Activated naive CD8-positive, alpha-beta T cell treated with anti-CD3 and anti-CD28 coated beads, Interleukin-2, amount 10 ng/mL, durations not matched to agents 7 days and 5 days (primary cell): ENCODE measurements around the gene SNRNP48. TPM values are rescaled to one million over a fixed set of nuclear protein-coding genes. Genes with fewer than 3 reads are reported as not detected.
A peak's percentile ranks its signal among the peaks of the same experiment; 100 is the strongest.

Experiments
- ATAC-seq: fragments of 150-1000 bp; cut with Tn5 transposase; one replicate; pipeline ENCODE4 v1.10.0; 2021; ENCODE audit warnings: low read depth, moderate library complexity
- POLR2A ChIA-PET: fragments of 350-600 bp; sonication (Branson Sonifier 250); formaldehyde crosslinking; loops from one replicate; lab custom pipeline; 2021; ENCODE audit warnings: antibody characterized with exemption; lab: Charles Lee
- DNase-seq: peaks from one replicate; pipeline ENCODE4 v3.0.0; 2021
- H3K27ac Mint-ChIP-seq: one replicate; pipeline ENCODE4 v1.8.0; 2022; ENCODE audit warnings: mild to moderate bottlenecking, mixed read lengths
- H3K27me3 Mint-ChIP-seq: one replicate; pipeline ENCODE4 v1.8.0; 2022; ENCODE audit warnings: mild to moderate bottlenecking, moderate library complexity, mixed read lengths
- H3K36me3 Mint-ChIP-seq: one replicate; pipeline ENCODE4 v1.8.0; 2021; ENCODE audit warnings: mild to moderate bottlenecking, mixed read lengths
- H3K4me1 Mint-ChIP-seq: one replicate; pipeline ENCODE4 v1.8.0; 2021; ENCODE audit warnings: mixed read lengths
- H3K4me3 Mint-ChIP-seq: one replicate; pipeline ENCODE4 v1.8.0; 2022; ENCODE audit warnings: mild to moderate bottlenecking, moderate library complexity, mixed read lengths
- H3K9me3 Mint-ChIP-seq: one replicate; pipeline ENCODE4 v1.8.0; 2021; ENCODE audit warnings: mixed read lengths
- total RNA-seq, 2 experiments: library from RNA; stranded (reverse); gene quantifications; one replicate each; pipeline ENCODE4 v1.2.3, GENCODE V29; 2021

Gene SNRNP48, protein sequence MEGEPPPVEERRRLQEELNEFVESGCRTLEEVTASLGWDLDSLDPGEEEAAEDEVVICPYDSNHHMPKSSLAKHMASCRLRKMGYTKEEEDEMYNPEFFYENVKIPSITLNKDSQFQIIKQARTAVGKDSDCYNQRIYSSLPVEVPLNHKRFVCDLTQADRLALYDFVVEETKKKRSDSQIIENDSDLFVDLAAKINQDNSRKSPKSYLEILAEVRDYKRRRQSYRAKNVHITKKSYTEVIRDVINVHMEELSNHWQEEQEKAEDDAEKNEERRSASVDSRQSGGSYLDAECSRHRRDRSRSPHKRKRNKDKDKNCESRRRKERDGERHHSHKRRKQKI
- total RNA-seq = 10 to 100 TPM; 19.8 to 21.6 TPM

DNA sequence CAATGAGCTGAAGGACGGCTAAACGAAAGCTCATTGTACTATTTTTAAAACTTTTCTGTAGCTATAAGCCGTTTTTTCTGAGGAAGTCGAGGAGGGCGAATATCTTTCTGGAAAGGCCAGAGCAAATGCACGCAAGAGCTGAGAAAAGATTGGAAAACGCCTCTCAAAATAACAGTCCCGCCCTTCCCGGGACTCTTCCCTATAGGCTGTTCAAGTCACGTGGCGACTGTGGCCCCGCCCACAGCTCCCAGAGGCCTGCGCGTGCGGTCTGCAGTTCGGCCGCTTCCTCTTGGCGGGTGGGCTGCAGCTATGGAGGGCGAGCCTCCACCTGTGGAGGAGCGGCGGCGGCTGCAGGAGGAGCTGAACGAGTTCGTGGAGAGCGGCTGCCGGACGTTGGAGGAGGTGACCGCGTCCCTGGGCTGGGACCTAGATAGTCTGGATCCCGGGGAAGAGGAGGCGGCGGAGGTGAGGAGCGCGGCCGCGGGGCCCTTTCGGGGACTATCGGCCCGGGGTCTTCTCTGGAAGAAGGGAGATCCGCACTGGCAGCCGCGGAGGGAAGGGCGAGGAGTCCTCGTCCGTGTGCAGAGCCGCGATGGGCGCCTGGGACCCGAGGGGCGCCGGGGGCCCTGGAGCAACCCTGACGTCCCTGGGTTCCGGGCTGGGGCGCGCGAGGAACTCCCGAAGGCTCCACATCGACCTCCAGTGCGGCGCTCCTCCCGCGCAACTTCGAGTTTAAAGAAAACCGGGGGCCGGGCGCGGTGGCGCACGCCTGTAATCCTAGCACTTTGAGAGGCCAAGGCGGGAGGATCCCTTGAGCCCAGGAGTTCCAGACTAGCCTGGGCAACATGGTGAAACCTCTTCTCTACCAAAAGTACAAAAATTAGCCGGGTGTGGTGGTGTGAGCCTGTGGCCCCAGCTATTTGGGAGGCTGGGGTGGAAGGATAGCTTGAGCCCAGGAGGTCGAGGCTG, at the start of gene SNRNP48:
Gene SNRNP48, plus strand, starts transcription at position 250 of the 969 bp plus-strand sequence. Its CDS starts 60 bp downstream, at position 310.
- Mint-ChIP-seq H3K4me1 (peaks cover 29% of the 10 kb centered on the region), H3K27ac (peak within 1 kb of the TSS; percentile 97), H3K4me3 (peak within 1 kb of the TSS; percentile 96), H3K36me3 (peaks cover 15% of the 10 kb centered on the region), H3K9me3 (no peaks in the 10 kb centered on the region), H3K27me3 (peaks cover 2% of the 10 kb centered on the region)
- DNase-seq = peak; percentile 92
- POLR2A ChIA-PET = interaction anchor here (0.5 to 1.6 kb wide), 5 partner anchors 8 to 293 kb away, joined by 3 to 7 read pairs (median 6); partner anchors contain the start of genes CAGE1 and RIOK1
- peak; percentile 99 for ATAC-seq

DNA sequence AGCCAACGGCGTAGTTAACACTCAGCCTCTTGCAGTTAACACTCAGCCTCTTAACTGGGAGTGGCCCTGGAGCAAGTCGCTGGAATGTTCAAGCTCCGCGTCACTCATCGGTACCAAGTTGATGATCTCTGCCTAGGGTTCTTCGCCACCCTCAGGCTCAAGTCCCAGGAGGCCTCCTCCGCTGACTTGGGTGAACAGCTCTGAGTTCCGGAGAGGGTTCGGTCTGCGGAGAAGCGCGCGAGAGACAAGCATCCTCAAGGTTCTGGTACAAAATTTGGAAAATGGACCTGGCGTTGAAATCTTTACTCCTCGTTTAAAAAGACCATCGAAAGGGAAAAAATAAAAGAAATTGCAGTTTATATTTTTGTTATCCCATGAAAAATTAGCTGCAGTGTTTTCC, 49.4 kb upstream of the SNRNP48 start:
- POLR2A ChIA-PET = no interaction called here
- DNase-seq = no peak
- no peak for ATAC-seq
- H3K27ac Mint-ChIP-seq = no peak overlapping the region
- H3K27me3 Mint-ChIP-seq = peaks cover 89% of the 10 kb centered on the region
- H3K4me3 Mint-ChIP-seq = peak overlapping the region; percentile 78
- H3K9me3 Mint-ChIP-seq = no peaks in the 10 kb centered on the region
- H3K4me1 Mint-ChIP-seq = peaks cover 7% of the 10 kb centered on the region
- no peaks in the 10 kb centered on the region for H3K36me3 Mint-ChIP-seq

DNA sequence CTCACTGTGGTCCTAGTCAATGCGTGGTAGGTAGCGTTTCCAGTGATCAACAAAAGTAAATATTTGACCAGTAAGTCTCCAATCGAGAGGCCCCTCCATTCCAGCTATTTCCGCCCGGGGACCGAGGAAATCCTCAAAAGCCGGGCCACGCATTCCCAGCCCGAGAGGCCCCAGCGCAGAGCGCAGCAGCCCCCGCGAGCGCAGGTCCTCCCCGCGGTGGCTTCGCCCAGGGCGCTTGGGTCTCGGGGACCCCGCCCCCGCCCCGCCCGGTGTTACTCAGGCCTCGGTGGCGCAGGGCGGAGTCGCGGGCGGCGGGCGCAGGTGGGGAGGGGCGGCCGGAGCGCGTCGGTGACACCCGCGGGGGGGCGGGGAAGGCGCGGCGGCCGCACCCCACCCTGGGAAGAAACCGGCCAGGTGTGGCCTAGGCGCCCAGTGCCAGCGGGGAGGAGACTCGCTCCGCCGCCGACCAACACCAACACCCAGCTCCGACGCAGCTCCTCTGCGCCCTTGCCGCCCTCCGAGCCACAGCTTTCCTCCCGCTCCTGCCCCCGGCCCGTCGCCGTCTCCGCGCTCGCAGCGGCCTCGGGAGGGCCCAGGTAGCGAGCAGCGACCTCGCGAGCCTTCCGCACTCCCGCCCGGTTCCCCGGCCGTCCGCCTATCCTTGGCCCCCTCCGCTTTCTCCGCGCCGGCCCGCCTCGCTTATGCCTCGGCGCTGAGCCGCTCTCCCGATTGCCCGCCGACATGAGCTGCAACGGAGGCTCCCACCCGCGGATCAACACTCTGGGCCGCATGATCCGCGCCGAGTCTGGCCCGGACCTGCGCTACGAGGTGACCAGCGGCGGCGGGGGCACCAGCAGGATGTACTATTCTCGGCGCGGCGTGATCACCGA, 48.6 kb upstream of the SNRNP48 start, which contains the start of gene DSP:
Gene DSP, plus strand, starts transcription at position 497 of the 890 bp plus-strand sequence. Its CDS starts 245 bp downstream, at position 742.
- H3K36me3 Mint-ChIP-seq = no peaks in the 10 kb centered on the region
- H3K4me3 Mint-ChIP-seq = peak within 1 kb of the TSS; percentile 85
- H3K27ac Mint-ChIP-seq = no peak within 1 kb of the TSS
- peaks cover 86% of the 10 kb centered on the region for H3K27me3 Mint-ChIP-seq
- peaks cover 7% of the 10 kb centered on the region for H3K4me1 Mint-ChIP-seq
- peak; percentile 57 for DNase-seq
- H3K9me3 Mint-ChIP-seq = no peaks in the 10 kb centered on the region
- POLR2A ChIA-PET = no interaction called here
- ATAC-seq = peak; percentile 60

DNA sequence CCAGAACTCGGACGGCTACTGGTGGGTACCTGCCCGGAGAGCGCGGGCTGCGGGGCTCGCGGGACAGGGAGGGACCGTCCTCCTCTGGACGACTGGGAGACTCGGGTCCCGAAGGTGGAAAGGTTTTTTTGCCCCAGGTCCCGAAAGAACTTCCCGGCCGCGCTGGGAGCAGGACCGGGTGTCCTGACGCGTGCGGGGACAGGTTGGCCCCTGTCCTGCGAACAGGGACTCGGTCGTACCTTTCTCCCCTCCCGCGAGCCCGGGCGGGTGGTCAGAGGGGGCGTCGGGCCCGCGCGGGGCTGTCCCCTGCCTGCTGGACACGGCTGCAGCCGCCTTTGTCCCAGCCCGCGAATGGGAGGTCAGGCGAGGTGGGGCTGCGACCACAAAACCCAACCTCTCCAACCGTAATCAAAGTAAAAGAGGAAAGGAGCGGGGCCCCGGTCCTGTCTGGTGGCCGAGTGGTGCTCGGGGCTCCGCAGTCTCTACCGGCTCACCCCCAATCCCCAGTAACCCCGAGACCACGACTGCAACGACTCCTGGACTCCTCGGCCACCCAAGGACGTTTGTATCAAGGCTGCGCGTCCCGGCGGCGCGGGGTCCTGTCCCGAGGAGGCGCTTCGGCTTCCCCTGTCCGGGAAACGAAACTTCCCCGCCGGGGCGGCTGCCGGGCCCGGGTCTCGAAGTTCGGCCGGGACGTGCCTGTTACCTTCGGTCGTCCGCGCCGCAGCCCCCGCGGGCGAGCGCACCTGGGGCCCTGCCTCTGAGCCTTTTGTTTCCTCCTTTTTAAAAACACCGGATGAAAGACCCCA, 47.7 kb upstream of the SNRNP48 start:
- H3K27ac Mint-ChIP-seq = no peak overlapping the region
- H3K4me1 Mint-ChIP-seq = peaks cover 7% of the 10 kb centered on the region
- POLR2A ChIA-PET = no interaction called here
- H3K4me3 Mint-ChIP-seq = peak overlapping the region; percentile 85
- H3K27me3 Mint-ChIP-seq = peaks cover 82% of the 10 kb centered on the region
- DNase-seq = peak; percentile 44
- peak; percentile 30 for ATAC-seq
- H3K36me3 Mint-ChIP-seq = no peaks in the 10 kb centered on the region
- H3K9me3 Mint-ChIP-seq = no peaks in the 10 kb centered on the region

DNA sequence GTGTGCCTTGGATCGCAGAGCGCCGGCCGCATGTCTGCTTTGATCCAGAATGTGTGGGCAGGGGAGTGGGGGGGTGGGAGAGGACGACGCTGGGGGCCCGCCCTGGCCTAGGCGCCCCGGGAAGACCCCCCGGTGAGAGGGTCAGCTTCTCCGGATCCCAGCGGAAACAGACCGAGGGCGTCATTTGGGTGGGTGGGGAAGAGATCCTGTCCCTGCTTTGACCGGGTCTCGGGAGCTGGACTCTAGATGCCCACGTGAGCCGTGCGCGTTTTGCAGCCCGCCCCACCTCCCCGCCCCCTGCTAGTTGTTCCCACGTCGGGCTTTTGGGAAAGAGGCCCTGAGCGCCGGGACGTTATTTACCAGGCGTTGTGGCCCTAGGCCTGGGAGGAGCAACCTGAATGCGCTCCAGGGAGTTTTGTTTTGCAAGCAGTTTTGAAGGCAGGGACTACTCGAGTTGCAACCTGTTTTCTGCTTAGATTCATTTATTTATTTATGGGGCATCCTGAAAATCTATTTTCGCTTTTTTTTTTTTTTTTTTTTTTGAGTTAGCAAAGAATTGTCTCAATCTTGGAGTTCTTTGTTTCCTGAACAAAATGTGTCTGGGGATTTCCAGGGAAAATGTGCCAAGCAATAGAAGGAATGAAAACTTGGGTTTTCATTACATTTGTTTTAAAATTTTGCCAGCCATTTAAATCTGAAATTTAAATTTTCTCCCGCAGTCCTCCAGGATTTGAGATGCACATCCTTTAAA, 46.9 kb upstream of the SNRNP48 start:
- no peaks in the 10 kb centered on the region for H3K36me3 Mint-ChIP-seq
- no peaks in the 10 kb centered on the region for H3K9me3 Mint-ChIP-seq
- no peak for ATAC-seq
- H3K27ac Mint-ChIP-seq = no peak overlapping the region
- H3K27me3 Mint-ChIP-seq = peaks cover 80% of the 10 kb centered on the region
- peaks cover 7% of the 10 kb centered on the region for H3K4me1 Mint-ChIP-seq
- peak overlapping the region; percentile 76 for H3K4me3 Mint-ChIP-seq
- DNase-seq = no peak
- POLR2A ChIA-PET = interaction anchor here (0.7 kb wide), 1 partner anchor 707 kb away, joined by 3 read pairs; no protein-coding TSS in a partner anchor

DNA sequence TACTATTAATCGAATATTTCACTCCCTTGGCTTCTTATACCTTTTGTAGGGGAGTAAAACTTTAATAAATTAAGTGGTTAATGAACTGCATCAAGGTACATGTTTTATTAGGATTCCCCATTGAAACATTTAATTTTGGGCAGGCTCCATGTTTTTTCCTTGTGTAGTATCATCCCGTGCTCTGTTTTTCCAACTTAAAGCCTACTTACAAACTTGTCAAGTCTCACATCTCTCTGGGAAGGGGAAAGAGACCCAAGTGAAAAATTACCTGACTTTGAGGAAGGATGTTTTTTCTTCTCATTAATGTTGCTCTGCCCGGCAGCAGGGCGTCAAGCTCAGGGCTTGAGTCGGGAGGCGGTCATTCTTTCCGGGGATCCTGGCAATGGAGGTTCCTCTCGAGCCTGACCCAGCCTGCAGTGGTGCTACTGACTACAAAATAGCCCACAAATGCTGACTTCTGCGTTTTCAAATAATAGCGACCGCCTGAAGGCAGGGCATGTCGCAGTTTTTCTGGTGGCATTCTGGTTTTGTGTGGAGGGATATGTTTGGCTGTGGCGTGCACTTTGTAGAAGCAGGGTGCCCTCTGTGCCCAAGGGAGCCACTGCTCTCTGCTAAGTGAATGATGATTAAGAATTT, 46.1 kb upstream of the SNRNP48 start:
- Mint-ChIP-seq H3K27me3 (peaks cover 79% of the 10 kb centered on the region), H3K36me3 (no peaks in the 10 kb centered on the region), H3K4me3 (no peak overlapping the region), H3K4me1 (peaks cover 7% of the 10 kb centered on the region), H3K27ac (no peak overlapping the region), H3K9me3 (no peaks in the 10 kb centered on the region)
- DNase-seq (no peak), ATAC-seq (no peak)
- POLR2A ChIA-PET = interaction anchor here (0.7 kb wide), 1 partner anchor 708 kb away, joined by 3 read pairs; no protein-coding TSS in a partner anchor

DNA sequence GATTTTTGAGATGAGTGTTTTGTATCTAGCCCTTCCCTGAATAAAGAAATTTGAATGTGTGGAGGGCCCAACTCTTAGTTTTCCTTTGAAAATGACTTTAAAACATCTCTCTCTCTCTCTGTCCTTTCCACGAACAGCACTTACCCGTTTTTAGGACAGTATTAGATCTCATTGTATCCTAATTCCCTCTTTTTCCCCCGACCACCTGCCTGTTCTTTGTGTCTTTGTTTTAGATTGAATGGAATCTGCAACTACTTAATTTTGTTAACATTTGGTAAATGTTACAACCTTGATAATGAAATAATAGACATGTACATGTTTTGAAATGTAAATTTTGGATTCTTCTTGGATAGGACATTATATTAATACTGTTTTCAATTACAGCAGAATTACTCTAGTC, 45.4 kb upstream of the SNRNP48 start:
- no peaks in the 10 kb centered on the region for H3K9me3 Mint-ChIP-seq
- no peak overlapping the region for H3K27ac Mint-ChIP-seq
- DNase-seq (no peak), ATAC-seq (no peak)
- H3K4me3 Mint-ChIP-seq = no peak overlapping the region
- POLR2A ChIA-PET = no interaction called here
- H3K36me3 Mint-ChIP-seq = no peaks in the 10 kb centered on the region
- peaks cover 7% of the 10 kb centered on the region for H3K4me1 Mint-ChIP-seq
- peaks cover 74% of the 10 kb centered on the region for H3K27me3 Mint-ChIP-seq

DNA sequence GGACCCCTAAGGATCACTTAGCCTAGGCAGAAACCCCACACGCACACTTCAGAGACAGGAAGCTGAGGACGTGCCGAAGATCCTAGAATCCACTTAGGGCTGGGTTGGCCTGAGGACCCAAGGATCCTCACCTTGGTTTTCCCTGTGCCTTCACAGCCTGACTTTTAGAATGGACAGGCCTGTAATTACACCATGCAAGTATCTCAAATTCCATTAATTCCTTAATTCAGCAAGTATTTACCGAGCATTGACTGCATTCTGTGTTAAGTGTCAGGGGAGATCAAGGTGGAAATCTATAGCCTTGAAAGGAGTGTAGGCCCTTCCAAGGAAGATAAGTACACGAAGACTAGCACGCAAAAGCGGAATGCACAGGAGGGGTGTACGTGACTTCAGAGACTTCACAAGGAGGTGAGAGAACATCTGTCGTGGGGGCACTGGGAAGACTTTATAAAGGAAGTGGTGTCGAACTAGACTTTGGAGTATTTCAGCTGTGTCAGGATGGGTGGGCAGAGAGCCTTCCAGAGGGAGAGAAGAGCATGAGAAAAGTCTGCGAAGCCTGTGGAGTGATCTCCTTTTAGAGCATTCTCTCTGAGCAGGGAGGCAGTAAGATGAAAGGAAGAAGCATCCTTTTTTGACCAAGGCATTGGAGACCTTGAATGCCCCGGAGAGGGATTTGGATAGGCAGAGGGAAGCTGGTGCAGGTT, 44.5 kb upstream of the SNRNP48 start:
- Mint-ChIP-seq H3K27me3 (peaks cover 65% of the 10 kb centered on the region), H3K9me3 (no peaks in the 10 kb centered on the region), H3K36me3 (no peaks in the 10 kb centered on the region), H3K4me3 (no peak overlapping the region), H3K27ac (no peak overlapping the region), H3K4me1 (peaks cover 7% of the 10 kb centered on the region)
- ATAC-seq (no peak), DNase-seq (no peak)
- POLR2A ChIA-PET = no interaction called here

DNA sequence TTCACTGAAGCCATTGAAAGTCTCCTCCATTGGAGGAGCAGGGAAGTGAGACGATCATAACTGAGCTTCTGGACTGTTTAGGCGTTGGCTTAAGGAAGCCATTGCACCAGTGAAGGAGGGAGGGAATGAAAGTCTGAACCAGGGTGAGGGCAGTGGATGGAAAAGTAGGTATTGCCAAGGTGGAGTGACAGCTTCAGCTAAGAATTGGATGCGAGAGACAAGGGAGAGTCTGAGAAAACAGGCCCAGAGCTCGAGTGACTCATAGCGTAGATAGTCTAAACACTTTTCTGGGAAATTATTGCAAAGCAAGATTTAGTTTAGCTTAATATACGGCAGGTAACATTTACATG, 44.0 kb upstream of the SNRNP48 start:
- POLR2A ChIA-PET = no interaction called here
- ATAC-seq (no peak), DNase-seq (no peak)
- Mint-ChIP-seq H3K36me3 (no peaks in the 10 kb centered on the region), H3K27me3 (peaks cover 64% of the 10 kb centered on the region), H3K27ac (no peak overlapping the region), H3K9me3 (no peaks in the 10 kb centered on the region), H3K4me1 (peaks cover 2% of the 10 kb centered on the region), H3K4me3 (no peak overlapping the region)

DNA sequence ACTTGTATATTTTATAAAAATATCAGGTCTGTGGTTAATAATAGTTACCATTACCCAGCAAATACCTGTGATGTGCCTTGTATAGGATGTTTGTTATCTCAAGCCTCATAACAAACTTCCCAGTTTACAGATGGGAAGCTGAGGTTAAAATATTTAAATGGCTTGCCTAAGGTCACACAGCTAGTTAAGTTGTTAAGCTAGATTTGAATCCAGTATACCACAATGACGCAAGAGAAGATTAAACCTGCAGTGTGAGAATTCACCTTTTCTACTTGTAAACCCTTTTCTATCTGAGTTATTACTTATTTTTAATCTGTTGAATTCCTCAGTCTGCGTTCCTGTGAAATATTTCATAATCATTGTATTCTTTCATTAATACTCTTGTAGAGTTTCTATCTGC, 43.6 kb upstream of the SNRNP48 start:
- Mint-ChIP-seq H3K27me3 (peaks cover 65% of the 10 kb centered on the region), H3K36me3 (no peaks in the 10 kb centered on the region), H3K4me1 (no peaks in the 10 kb centered on the region), H3K4me3 (no peak overlapping the region), H3K27ac (no peak overlapping the region), H3K9me3 (no peaks in the 10 kb centered on the region)
- POLR2A ChIA-PET = no interaction called here
- ATAC-seq (no peak), DNase-seq (no peak)

DNA sequence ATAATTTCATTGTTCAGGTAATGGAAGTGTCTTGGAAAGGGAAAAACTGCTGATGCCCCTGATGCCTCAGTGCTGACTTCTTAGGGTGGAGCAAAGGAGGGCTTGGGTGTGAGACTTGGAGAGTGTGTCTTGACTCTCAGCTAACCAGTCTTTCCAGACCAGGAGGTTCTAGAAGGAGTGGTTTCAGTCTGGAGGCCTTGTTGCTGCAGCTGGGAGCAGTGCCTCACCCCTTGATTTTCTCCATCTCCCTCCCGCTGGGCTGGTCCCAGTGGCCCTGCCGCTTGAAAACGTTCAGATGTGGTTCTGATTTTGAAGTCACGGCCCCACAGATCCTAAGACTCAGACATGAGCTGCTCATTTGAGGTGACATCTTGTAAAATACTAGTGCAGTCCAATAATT, 43.1 kb upstream of the SNRNP48 start:
- Mint-ChIP-seq H3K27ac (no peak overlapping the region), H3K27me3 (peaks cover 65% of the 10 kb centered on the region), H3K4me3 (no peak overlapping the region), H3K9me3 (no peaks in the 10 kb centered on the region), H3K4me1 (no peaks in the 10 kb centered on the region), H3K36me3 (no peaks in the 10 kb centered on the region)
- POLR2A ChIA-PET = no interaction called here
- ATAC-seq = no peak
- DNase-seq = no peak
